GM12874 (cell line): ENCODE measurements around the gene TXLNG.

Experiments
- CTCF ChIP-seq: IDR thresholded peaks from 2 replicates; pipeline ENCODE4 v1.5.1; 2011; ENCODE audit warnings: low read depth, mild to moderate bottlenecking, control low read depth, low read length, moderate library complexity; ENCODE audit not compliant: insufficient read depth

TXLNG gene

DNA sequence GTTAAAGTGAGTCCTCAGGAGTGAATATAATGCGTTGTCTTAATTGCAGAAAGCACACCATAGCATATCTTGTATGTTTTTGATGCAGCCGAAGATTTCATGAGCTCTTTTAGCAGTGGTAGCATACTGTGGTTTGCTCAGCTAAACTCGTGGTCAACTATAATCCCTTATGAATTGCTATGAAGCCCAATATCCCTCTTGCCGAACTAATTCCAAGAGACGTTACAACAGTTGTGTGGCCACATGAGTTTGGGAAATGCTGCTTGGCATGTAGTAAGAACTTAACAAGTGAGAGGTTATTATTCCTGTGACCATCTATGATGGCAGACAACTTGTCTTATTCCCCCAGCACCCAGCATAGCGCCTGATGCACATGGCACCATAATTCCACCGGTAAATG lies 36.1 kb upstream of the TXLNG start:
- TF ChIP-seq CTCF: no peak

- TF ChIP-seq CTCF: no peak
These were observed 32.2 kb upstream of the TXLNG start for GRCh38 chrX:16754019-16754418.

DNA sequence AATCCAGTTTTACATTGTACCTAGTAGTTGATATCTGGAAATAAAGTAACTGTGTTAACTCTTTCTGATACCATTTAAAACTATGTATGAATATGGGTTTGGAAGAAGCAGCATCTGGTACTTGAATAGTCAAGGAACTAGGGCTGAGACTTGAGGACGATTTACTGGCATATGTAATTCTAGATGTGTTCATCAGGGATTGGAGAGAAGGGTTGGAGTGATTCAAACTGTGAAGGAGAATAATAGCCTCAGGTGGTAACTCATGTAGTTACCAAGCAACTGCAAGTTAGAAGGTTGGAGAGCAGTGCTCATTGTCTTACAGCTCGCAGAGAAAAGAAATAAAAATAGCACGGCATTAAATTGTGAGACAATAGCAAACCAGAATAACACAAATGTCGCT lies 29.5 kb upstream of the TXLNG start:
- TF ChIP-seq CTCF: no peak

DNA sequence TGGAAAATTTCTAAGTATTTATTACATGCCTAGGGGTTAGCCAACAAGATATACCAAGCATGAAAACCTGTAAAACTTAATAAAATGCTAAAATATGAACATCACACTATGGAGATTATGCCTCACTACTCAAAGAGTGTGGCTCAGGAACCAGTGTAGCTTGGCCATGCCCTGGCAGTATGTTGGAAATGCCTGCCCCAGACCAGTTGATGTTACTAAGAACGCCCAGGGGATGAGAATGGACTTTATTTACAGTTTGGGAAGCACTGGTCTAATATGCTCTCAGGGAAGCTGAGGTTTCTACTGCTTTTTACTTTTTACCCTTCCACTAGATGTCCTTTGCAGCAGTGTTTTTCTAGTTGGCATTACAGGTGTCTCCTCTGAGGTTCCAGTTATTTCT lies 23.7 kb upstream of the TXLNG start:
- no peak for TF ChIP-seq CTCF

- TF ChIP-seq CTCF: no peak
These were observed 20.7 kb upstream of the TXLNG start for GRCh38 chrX:16765594-16765993.

- no peak for TF ChIP-seq CTCF
These were observed 15.2 kb upstream of the TXLNG start for GRCh38 chrX:16770970-16771482.

DNA sequence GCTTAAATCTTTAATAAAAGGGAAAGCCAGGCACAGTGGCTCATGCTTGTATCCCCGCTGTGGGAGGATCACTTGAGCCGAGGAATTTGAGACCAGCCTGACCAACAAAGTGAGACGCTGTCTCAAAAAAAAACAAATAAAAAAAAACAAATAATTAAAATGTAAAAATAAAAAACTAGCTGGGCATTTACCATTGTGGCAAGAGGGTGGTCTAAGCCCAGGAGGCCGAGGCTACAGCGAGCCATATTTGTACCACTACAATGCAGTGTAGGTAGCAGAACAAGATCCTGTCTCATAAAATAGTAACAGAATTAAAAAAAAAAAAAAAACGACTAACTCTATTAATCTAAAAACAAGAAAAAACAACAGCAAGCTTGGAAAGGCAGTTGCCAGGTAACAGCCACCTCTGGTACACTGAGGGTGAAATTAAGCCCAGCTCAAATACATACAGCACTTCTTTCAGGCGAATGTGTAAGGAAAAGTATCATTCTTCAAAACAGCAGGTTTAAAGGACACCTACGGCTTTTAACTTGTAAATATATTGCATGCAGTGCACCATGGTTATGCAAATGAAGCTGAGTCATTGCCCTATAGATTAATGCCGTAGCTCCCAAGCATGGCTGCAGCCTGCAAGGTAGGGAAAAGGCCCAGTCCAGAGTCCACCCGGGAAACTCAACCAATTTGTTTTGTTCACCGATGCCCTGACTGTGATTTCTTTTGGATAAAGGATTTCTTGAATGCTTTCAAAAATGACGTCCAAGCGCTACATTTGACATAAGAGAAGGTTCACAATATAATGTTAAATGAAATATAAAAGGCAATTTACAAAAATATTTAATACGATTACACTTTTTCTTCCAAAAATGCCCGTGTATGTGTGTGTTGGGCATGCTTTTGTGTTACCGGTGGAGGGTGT lies 14.5 kb upstream of the TXLNG start:
- no peak for TF ChIP-seq CTCF
